Cardiac muscle cell (in vitro differentiated cells and primary cell): ENCODE measurements around the gene TMEM239. TPM values are rescaled to one million over a fixed set of nuclear protein-coding genes. Genes with fewer than 3 reads are reported as not detected.

ENCODE experiments used
- DNase-seq, 2 donors: peaks; one replicate each; pipeline versions ENCODE4 v3.0.0 to v3.0.0-alpha.2; 2010 to 2017; ENCODE audit warnings: low read depth in 1 of 2, low spot score in 1 of 2
- H3K27ac ChIP-seq: fragments of 200-600 bp; sonication (generic); 2 replicates; pipeline ENCODE4 v1.5.1; 2016
- H3K27me3 ChIP-seq: fragments of 200-600 bp; sonication (generic); 2 replicates; pipeline ENCODE4 v1.6.0; 2016; ENCODE audit warnings: control low read depth
- H3K36me3 ChIP-seq: fragments of 200-600 bp; sonication (generic); 2 replicates; pipeline ENCODE4 v1.5.1; 2016; ENCODE audit warnings: control low read depth
- H3K4me1 ChIP-seq: fragments of 200-600 bp; sonication (generic); 2 replicates; pipeline ENCODE4 v1.8.1; 2017; ENCODE audit warnings: low read depth, mild to moderate bottlenecking, mixed run types
- H3K4me3 ChIP-seq: fragments of 200-600 bp; sonication (generic); 2 replicates; pipeline ENCODE4 v1.5.1; 2016; ENCODE audit warnings: mild to moderate bottlenecking
- H3K9me3 ChIP-seq: fragments of 200-600 bp; sonication (generic); 2 replicates; pipeline ENCODE4 v1.5.1; 2017; ENCODE audit warnings: low read depth, mild to moderate bottlenecking, control low read depth
- CTCF ChIP-seq: IDR thresholded peaks from 2 replicates; pipeline ENCODE4 v1.5.1; 2012; ENCODE audit warnings: low read depth, mild to moderate bottlenecking, low read length
- polyA plus RNA-seq: library from polyadenylated mRNA; unstranded; fragments of >200 nt; fragmentation: Nextera tagmentation; extraction: Ambion mirVana; gene quantifications from 2 replicates; pipeline ENCODE4 v1.2.1, GENCODE V29; 2016
- total RNA-seq: library from RNA; depleted of rRNA; stranded (reverse); fragments of >200 nt; gene quantifications from 2 replicates; pipeline ENCODE4 v1.2.3, GENCODE V29; 2016

Gene TMEM239
- total and polyA plus RNA-seq, 2 experiments from 2014 or later = 0.04 TPM; not detected in 1

DNA sequence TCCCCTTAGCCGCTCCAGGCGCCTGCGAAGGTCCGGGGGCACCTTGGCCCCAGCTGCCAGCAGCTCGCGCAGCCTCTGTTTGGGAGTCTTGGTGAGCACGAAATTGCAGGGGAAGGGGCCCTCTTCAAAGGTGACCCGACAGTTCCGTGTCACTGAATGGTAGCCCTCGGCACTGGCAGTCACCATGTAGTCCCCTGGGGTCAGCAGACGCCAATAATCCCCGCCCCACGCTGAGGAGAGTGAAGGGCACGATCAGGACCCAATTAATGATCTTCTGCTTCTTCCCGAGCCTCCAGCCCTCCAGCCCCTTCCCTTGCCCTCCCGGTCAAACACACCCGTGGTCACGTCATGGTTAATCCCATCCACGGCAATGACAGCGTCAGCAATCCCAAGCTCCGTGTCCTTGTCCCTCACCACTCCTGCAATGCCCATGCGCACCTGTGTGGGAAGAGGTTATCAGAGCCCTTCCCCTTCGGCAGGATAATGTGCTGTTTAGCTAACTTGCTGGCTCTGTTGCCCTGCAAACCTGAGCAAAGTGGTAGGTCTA lies 21.9 kb upstream of the TMEM239 start:
- H3K4me3 ChIP-seq = no peak overlapping the region
- H3K9me3 ChIP-seq = no peaks in the 10 kb centered on the region
- no peak overlapping the region for H3K27ac ChIP-seq
- DNase-seq = no peak
- no peaks in the 10 kb centered on the region for H3K4me1 ChIP-seq
- no peak for TF ChIP-seq CTCF
- peaks cover 6% of the 10 kb centered on the region for H3K36me3 ChIP-seq
- no peaks in the 10 kb centered on the region for H3K27me3 ChIP-seq

- Histone ChIP-seq H3K27me3 (no peaks in the 10 kb centered on the region), H3K9me3 (no peaks in the 10 kb centered on the region), H3K27ac (no peak overlapping the region), H3K4me1 (peaks cover 3% of the 10 kb centered on the region), H3K36me3 (peaks cover 6% of the 10 kb centered on the region), H3K4me3 (no peak overlapping the region)
- DNase-seq = no peak
- TF ChIP-seq CTCF = no peak
These were observed 21.2 kb upstream of the TMEM239 start for GRCh38 chr20:2794866-2795447.

- no peak overlapping the region for H3K4me3 ChIP-seq
- no peak for TF ChIP-seq CTCF
- no peaks in the 10 kb centered on the region for H3K27me3 ChIP-seq
- peaks cover 6% of the 10 kb centered on the region for H3K36me3 ChIP-seq
- DNase-seq = no peak
- H3K4me1 ChIP-seq = peaks cover 3% of the 10 kb centered on the region
- H3K27ac ChIP-seq = no peak overlapping the region
- H3K9me3 ChIP-seq = no peaks in the 10 kb centered on the region
These were observed 20.7 kb upstream of the TMEM239 start for GRCh38 chr20:2795451-2795850.

GRCh38 chr20:2796011-2796660 lies 20.0 kb upstream of the TMEM239 start:
- Histone ChIP-seq H3K4me1 (peaks cover 3% of the 10 kb centered on the region), H3K9me3 (no peaks in the 10 kb centered on the region), H3K36me3 (peaks cover 6% of the 10 kb centered on the region), H3K27me3 (peaks cover 6% of the 10 kb centered on the region), H3K27ac (no peak overlapping the region), H3K4me3 (no peak overlapping the region)
- no peak for TF ChIP-seq CTCF
- no peak for DNase-seq

DNA sequence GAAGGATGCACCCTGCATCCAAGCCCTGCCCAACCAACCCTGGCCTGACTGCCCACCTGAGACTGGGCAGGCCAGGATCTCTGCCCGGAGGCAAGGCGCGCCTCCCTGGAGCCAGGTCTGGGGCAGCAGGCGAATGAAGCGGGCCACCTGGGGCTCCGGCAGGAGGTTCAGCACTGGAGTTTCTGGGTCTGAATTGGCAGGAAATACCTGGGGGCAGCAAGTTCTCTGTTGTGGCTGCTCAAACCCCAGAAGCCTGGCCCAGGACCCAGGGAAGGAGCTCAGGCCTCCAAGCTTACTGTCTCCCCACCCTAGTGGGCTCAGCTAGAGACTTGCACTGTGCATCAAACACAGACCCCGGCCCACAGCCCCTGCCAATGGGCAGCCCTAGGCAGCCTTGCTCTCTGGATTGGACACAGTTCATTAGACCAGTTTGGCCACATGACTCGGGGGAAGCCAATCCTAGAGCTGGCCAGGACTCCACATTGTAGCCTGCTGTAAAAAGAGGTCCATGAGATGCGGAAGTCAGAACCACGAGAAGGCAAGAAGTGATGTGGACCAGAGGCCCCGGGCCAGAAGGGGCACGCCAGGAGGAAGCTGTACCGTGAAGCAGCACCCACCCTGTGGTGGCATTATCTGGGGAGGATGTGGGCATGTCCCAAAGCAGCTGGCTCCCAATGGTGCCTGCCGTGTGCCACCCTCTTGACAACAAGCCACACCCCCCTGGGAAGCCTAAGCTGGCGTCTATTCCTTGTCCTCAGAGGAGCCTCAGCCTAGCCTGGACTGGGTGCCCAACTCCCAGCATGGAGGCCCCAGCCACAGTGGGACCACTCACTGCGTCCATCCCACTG lies 18.8 kb upstream of the TMEM239 start:
- Histone ChIP-seq H3K4me3 (no peak overlapping the region), H3K36me3 (peaks cover 6% of the 10 kb centered on the region), H3K9me3 (no peaks in the 10 kb centered on the region), H3K27me3 (peaks cover 18% of the 10 kb centered on the region), H3K4me1 (peaks cover 3% of the 10 kb centered on the region), H3K27ac (no peak overlapping the region)
- no peak for TF ChIP-seq CTCF
- no peak for DNase-seq
